Hepatocyte (in vitro differentiated cells): ENCODE measurements around the gene KRT77. TPM values are rescaled to one million over a fixed set of nuclear protein-coding genes. Genes with fewer than 3 reads are reported as not detected.

Source experiments
- DNase-seq: peaks from one replicate; pipeline ENCODE4 v3.0.0-alpha.2; 2016; ENCODE audit warnings: low spot score
- H2AFZ ChIP-seq: fragments of 200-600 bp; sonication (generic); 2 replicates; pipeline ENCODE4 v1.6.0; 2016; ENCODE audit warnings: antibody characterized with exemption, mild to moderate bottlenecking
- H3K27ac ChIP-seq: fragments of 200-600 bp; sonication (generic); 2 replicates; pipeline ENCODE4 v1.5.1; 2016; ENCODE audit warnings: mild to moderate bottlenecking
- H3K27me3 ChIP-seq: fragments of 200-600 bp; sonication (generic); 2 replicates; pipeline ENCODE4 v1.6.1; 2016
- H3K36me3 ChIP-seq: fragments of 200-600 bp; sonication (generic); replicated peaks from 2 replicates; pipeline ENCODE4 v1.5.1; 2016; ENCODE audit warnings: low read depth; ENCODE audit not compliant: insufficient read depth
- H3K4me1 ChIP-seq: fragments of 200-600 bp; sonication (generic); 2 replicates; pipeline ENCODE4 v1.5.1; 2016; ENCODE audit warnings: mild to moderate bottlenecking, moderate library complexity; ENCODE audit not compliant: insufficient read depth
- H3K4me2 ChIP-seq: fragments of 200-600 bp; sonication (generic); 2 replicates; pipeline ENCODE4 v1.6.0; 2016
- H3K4me3 ChIP-seq: fragments of 200-600 bp; sonication (generic); 2 replicates; pipeline ENCODE4 v1.5.1; 2016; ENCODE audit warnings: mild to moderate bottlenecking
- H3K79me2 ChIP-seq: fragments of 200-600 bp; sonication (generic); 2 replicates; pipeline ENCODE4 v1.6.0; 2017; ENCODE audit warnings: mild to moderate bottlenecking
- H3K9me2 ChIP-seq: fragments of 200-600 bp; sonication (generic); replicated peaks from 2 replicates; pipeline ENCODE4 v1.6.0; 2017; ENCODE audit warnings: mild to moderate bottlenecking; ENCODE audit not compliant: insufficient read depth
- H3K9me3 ChIP-seq: fragments of 200-600 bp; sonication (generic); 2 replicates; pipeline ENCODE4 v1.5.1; 2016; ENCODE audit warnings: low read depth, mild to moderate bottlenecking
- H4K20me1 ChIP-seq: fragments of 200-600 bp; sonication (generic); 2 replicates; pipeline ENCODE4 v1.6.0; 2016; ENCODE audit warnings: mild to moderate bottlenecking; ENCODE audit not compliant: insufficient read depth, poor library complexity, severe bottlenecking
- EZH2 ChIP-seq: fragments of 200-600 bp; sonication (generic); IDR thresholded peaks from 2 replicates; pipeline ENCODE4 v1.6.1; 2016; ENCODE audit warnings: antibody characterized with exemption, mild to moderate bottlenecking, borderline replicate concordance
- EZH2phosphoT487 ChIP-seq: fragments of 200-600 bp; sonication (generic); IDR thresholded peaks from one replicate; pipeline ENCODE4 v1.6.1; 2018; ENCODE audit warnings: antibody characterized with exemption, mild to moderate bottlenecking, low read depth, moderate library complexity; ENCODE audit not compliant: unreplicated experiment, severe bottlenecking
- WGBS: methylation state at CpG from one replicate; pipeline ENCODE4 v1.1.6; 2016; ENCODE audit warnings: low lambda C conversion rate; ENCODE audit errors: missing lambda C conversion rate; 5-methylcytosine and 5-hydroxymethylcytosine counted together
- polyA plus RNA-seq: library from polyadenylated mRNA; unstranded; fragments of >200 nt; fragmentation: Nextera tagmentation; extraction: Ambion mirVana; gene quantifications from 2 replicates; pipeline ENCODE4 v1.2.1, GENCODE V29; 2016
- total RNA-seq: library from RNA; depleted of rRNA; stranded (reverse); fragments of >200 nt; gene quantifications from 2 replicates; pipeline ENCODE4 v1.2.3, GENCODE V29; 2014
- TF ChIP-seq, protein P1 (sequence below): fragments of 200-600 bp; sonication (generic); IDR thresholded peaks from 2 replicates; pipeline ENCODE4 v1.5.1; 2016; ENCODE audit warnings: antibody characterized with exemption, mild to moderate bottlenecking; ENCODE audit not compliant: poor library complexity

KRT77 gene
- total and polyA plus RNA-seq, 2 experiments from 2014 or later = not detected

DNA sequence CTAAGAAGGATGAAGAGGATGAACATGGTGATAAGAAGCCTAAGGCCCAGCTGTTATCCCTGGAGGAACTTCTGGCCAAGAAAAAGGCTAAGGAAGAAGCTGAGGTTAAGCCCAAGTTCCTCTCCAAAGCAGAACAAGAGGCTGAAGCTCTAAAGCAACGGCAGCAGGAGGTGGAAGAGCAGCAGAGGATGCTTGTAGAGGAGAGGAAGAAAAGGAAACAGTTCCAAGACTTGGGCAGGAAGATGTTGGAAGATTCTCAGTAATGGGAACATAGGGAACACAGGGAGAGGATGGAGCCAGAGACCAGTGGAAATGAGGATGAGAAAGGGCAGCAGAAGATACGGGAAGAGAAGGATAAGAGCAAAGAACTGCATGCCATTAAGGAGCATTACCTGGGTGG, 27.5 kb upstream of the KRT77 start:
- Histone ChIP-seq H3K27ac (no peak overlapping the region), H2AFZ (no peak overlapping the region), H3K36me3 (no peaks in the 10 kb centered on the region), H4K20me1 (no peaks in the 10 kb centered on the region), H3K4me2 (no peak overlapping the region), H3K4me1 (no peaks in the 10 kb centered on the region), H3K79me2 (no peaks in the 10 kb centered on the region), H3K27me3 (peaks cover 37% of the 10 kb centered on the region), H3K9me3 (no peaks in the 10 kb centered on the region), H3K4me3 (no peak overlapping the region), H3K9me2 (no peaks in the 10 kb centered on the region)
- DNase-seq = no peak
- TF ChIP-seq, protein P1, sequence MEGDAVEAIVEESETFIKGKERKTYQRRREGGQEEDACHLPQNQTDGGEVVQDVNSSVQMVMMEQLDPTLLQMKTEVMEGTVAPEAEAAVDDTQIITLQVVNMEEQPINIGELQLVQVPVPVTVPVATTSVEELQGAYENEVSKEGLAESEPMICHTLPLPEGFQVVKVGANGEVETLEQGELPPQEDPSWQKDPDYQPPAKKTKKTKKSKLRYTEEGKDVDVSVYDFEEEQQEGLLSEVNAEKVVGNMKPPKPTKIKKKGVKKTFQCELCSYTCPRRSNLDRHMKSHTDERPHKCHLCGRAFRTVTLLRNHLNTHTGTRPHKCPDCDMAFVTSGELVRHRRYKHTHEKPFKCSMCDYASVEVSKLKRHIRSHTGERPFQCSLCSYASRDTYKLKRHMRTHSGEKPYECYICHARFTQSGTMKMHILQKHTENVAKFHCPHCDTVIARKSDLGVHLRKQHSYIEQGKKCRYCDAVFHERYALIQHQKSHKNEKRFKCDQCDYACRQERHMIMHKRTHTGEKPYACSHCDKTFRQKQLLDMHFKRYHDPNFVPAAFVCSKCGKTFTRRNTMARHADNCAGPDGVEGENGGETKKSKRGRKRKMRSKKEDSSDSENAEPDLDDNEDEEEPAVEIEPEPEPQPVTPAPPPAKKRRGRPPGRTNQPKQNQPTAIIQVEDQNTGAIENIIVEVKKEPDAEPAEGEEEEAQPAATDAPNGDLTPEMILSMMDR = no peak
- TF ChIP-seq EZH2 = no peak
- no peak for TF ChIP-seq EZH2phosphoT487
- 63% methylated on average over 2 of the region's 2 CpGs for WGBS

DNA sequence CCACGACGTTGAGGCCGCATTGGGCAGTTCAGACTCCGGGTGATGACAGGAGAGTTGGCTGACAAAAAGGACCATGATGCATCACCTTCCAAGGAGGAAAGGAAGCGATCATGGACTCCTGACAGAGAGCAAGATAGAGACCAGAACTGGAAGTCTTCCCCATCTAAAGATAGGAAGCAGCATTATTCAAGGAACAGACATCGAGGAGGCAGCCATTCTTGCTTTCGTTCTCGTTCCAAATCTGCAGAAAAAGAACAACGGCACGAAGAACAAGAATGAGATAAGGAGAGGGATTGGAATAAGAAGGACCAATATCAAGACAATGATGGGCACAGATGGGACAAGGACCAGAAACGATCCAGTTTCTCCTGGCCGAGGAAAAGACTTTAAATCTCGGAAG, 27.1 kb upstream of the KRT77 start:
- Histone ChIP-seq H3K9me3 (no peaks in the 10 kb centered on the region), H3K27me3 (peaks cover 37% of the 10 kb centered on the region), H3K4me3 (no peak overlapping the region), H3K36me3 (no peaks in the 10 kb centered on the region), H3K79me2 (no peaks in the 10 kb centered on the region), H3K4me2 (no peak overlapping the region), H3K9me2 (no peaks in the 10 kb centered on the region), H2AFZ (no peak overlapping the region), H4K20me1 (no peaks in the 10 kb centered on the region), H3K27ac (no peak overlapping the region), H3K4me1 (no peaks in the 10 kb centered on the region)
- no peak for TF ChIP-seq EZH2phosphoT487
- 90% methylated on average over 13 of the region's 13 CpGs for WGBS
- no peak for DNase-seq

DNA sequence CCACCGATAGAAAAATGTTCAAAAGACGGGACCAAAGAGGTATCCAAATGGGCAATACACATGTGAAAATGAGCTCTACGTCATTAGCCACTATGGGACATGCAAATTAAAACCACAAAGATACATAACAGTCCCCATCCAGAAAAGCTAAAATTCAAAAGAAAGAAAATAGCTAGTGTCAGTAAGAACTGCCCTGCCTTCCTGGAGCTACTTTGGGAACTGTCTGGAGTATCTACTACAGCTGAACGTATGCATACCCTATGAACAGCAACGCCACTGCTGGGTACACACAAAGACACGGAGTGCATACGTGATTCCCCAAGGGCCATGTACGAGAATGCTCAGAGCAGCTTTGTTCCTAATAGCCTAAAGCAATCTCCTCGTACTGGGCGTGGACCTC, 25.8 kb upstream of the KRT77 start:
- Histone ChIP-seq H3K27me3 (peaks cover 30% of the 10 kb centered on the region), H3K4me1 (no peaks in the 10 kb centered on the region), H3K9me3 (no peaks in the 10 kb centered on the region), H3K27ac (no peak overlapping the region), H3K36me3 (no peaks in the 10 kb centered on the region), H2AFZ (no peak overlapping the region), H4K20me1 (no peaks in the 10 kb centered on the region), H3K9me2 (no peaks in the 10 kb centered on the region), H3K4me3 (no peak overlapping the region), H3K79me2 (no peaks in the 10 kb centered on the region), H3K4me2 (no peak overlapping the region)
- no peak for DNase-seq
- TF ChIP-seq EZH2 = no peak
- TF ChIP-seq, protein P1 = no peak
- TF ChIP-seq EZH2phosphoT487 = no peak
- WGBS = 74% methylated on average over 10 of the region's 10 CpGs

DNA sequence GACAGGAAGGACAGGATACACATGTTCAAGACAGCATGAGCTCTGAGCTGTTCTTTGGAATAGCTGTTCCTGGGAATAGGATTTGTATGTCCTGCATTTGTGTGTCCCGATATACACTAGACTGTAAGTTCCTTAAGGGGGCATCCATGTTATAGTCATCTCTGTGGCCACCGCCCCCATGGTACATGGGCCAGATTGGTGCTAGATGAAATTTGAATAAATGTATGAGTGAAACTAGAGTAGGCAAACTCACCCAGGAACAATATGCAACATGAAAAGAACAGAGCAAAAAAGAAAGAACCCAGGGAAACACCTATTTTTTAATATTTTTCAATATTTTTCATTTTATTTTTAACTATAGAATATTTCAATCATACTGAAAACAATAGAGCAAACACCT, 25.1 kb upstream of the KRT77 start:
- H3K27ac ChIP-seq = no peak overlapping the region
- no peak overlapping the region for H2AFZ ChIP-seq
- no peaks in the 10 kb centered on the region for H3K9me2 ChIP-seq
- H3K9me3 ChIP-seq = no peaks in the 10 kb centered on the region
- DNase-seq = no peak
- WGBS = 89% methylated on average over 2 of the region's 2 CpGs
- TF ChIP-seq, protein P1 = no peak
- no peak for TF ChIP-seq EZH2
- TF ChIP-seq EZH2phosphoT487 = no peak
- no peaks in the 10 kb centered on the region for H4K20me1 ChIP-seq
- peaks cover 30% of the 10 kb centered on the region for H3K27me3 ChIP-seq
- no peaks in the 10 kb centered on the region for H3K79me2 ChIP-seq
- H3K36me3 ChIP-seq = no peaks in the 10 kb centered on the region
- no peak overlapping the region for H3K4me3 ChIP-seq
- no peaks in the 10 kb centered on the region for H3K4me1 ChIP-seq
- H3K4me2 ChIP-seq = no peak overlapping the region
